Left lobe of liver (tissue), 2 donors: ENCODE measurements around the gene GPR151. TPM values are rescaled to one million over a fixed set of nuclear protein-coding genes. Genes with fewer than 3 reads are reported as not detected.

Source experiments
- ATAC-seq: fragments of 200-7000 bp; cut with Tn5 transposase; one replicate; pipeline ENCODE4 v1.9.1; 2020; ENCODE audit warnings: mild to moderate bottlenecking, moderate library complexity
- DNase-seq: peaks from one replicate; pipeline ENCODE4 v3.0.0-alpha.2; 2020; ENCODE audit warnings: low spot score
- total RNA-seq: library from RNA; stranded (reverse); gene quantifications from one replicate; pipeline ENCODE4 v1.2.1, GENCODE V29; 2021
- donor health status: DM: no; HTN: no; CAD: no; lungs with moderate emphysema.
- donor health status: DM: no; HTN: yes; CAD: no.

The GPR151 gene
- total RNA-seq, 1 donor from 2014 or later, result not detected

DNA sequence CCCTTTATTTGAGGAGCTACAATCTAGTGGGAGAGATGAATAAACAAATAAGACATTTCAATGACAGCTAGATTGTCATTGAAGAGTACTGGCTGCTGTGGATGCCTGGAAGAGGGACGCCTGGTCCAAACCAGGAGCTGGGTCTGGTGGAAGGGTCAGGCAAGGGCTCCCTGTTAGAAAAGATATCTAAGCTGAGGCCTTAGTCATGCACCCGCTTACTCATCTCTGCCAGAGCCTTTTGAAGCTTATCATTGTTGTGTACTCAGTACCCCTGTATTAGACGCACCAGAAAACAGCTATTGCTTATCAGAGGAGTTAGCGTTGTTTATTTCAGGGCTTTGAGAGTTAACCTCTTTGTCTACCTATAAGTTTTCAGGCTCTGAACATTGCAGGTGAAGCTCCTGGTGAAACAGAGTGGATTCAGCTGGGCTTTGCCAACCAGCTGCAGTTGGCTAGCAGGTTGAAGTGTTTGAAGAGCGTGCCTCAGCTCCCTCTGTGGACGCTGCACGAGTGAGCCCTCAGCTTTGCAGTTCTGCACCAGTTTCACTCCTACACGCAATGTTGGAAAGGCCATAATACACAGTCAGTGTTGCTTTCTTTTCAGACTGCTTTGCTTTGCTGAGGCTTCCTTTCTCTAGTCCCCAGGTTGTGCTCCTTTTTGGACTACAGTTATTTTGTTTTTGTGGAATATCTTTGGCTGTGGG, 5.6 kb upstream of the GPR151 start:
- DNase-seq, result no peak
- ATAC-seq, result no peak

DNA sequence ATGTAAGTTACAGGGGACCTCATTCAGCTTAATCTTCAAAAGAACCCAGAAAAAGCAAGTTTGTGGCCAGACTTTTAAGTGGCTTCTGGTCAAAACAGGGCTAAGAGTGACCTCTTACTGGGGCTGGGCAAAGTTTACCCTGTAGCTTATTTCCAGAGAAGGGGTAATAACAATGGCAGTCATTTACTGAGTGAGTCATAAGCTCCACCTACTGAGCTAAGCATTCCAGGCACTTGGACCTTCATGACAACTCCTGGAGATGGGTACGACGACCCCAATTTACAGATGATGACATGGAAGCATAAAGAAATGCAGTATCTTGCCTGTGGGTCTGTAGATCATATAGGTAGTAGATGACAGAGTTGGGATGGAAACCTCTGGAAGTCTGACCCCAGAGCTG, 4.7 kb upstream of the GPR151 start:
- ATAC-seq, result no peak

DNA sequence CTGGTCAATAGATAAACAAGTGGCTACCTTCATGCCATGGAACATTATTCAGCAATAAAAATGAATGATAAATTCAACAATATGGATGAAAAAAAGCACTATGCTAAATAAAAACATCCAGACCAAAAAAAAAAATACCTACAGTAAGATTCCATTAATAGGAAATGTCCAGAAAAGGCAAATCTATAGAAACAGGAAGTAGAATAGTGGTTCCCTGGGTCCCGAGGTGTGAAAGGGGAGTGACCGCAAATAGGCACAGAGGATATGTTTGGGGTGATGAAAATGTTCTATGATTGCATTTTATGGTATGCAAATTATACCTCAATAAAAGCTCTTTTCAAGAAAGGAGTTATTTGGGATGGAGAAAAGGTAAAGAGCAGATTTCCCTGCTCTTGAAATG, 3.6 kb upstream of the GPR151 start:
- ATAC-seq, result no peak
- no peak for DNase-seq

More for the DNA sequence above, 4.7 kb upstream of the GPR151 start:
- DNase-seq, result no peak

DNA sequence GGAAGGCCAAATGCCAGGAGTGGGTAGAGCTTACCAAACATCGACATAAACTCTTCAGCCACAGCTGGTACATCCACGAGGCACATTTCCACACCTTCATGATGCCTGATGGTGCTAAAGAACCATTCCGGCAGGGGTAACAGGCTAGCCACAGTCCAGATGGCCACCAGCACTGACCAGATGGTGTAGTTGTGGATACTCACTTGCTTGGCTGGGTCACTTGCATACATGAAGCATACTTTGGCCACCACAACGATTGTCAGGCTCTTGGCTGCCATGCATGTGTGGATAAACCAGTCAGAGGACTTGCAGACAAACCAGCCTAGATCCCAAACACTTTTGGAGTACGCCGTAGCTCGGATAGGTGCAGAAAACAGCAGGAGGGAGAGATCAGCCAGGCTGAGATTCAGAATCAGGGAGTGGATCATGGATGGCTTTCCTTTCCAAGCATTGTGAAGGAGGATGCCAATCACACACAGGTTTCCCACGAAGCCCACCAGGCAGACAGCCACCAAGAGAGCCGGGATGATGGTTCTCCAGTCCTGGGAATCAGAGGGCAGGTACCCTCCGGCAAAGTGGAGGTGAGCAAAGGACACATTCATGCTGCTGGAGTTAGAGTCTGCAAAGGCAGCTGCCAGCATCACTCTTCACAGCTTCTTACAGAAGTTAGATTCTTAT, 378 bp downstream of the GPR151 start:
- no peak for ATAC-seq
- no peak for DNase-seq

DNA sequence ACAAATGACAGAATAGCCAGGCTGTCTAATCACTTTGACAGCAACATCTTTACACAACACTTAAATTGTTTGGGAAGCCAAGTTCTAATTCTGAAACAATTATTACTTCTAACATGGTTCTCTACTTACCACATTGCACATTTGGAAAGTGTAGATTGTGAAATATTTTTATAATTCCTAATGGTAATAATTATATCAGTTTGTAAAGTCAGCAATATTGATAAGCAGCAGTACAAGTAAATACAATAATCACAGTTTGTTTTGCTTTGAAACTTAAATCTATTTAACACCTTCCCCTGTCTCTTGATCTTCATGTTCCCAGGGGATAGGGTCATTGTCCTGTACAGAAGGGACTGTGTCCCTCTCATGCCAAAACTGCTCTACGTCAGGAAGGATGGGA, 1.4 kb downstream of the GPR151 start:
- ATAC-seq, result no peak
- no peak for DNase-seq

DNA sequence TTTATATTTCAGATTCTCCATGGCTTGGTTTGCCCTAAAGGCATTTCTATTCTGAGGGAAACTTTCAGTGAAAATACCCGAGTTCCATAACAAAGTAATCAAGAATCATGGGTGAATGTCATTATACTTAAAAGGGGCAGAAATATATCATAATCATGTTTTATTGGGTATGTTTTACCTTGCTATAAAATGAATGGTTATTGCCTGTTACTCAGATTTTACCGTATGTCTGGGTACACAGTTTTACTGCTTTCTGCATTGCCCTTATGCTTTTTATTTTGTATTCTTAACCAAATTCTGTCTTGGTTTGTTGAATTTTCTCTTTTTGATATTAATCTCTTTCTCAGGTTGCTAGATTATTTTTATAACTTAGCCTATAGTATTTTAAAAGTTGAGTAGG, 2.5 kb downstream of the GPR151 start:
- no peak for DNase-seq
- no peak for ATAC-seq

DNA sequence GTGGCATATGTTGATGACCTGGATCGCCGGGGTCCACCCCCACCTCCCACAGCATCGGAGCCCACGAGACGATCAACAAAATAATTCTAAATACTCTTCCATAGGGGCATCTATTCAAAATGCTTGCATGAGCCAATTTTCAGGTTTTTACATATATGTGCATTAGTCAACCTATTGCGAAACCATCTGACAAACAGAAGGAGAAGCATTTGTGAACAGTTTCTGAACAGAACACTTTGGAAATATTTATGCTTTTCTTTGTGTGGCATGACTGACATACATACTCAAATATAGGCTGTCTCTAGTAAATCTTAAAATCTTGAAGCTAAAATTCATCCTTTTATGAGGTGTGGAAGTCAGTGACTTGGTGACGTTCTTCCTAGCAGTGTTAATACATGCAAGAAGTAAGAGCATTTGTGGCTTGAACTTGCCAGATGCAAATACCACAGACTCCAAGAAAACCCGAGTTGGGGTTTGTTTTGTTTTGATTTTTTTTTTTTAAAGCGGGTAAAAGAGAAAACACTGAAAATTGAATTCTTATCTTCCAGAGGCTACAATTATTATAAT, 5.3 kb downstream of the GPR151 start:
- no peak for ATAC-seq
- no peak for DNase-seq

DNA sequence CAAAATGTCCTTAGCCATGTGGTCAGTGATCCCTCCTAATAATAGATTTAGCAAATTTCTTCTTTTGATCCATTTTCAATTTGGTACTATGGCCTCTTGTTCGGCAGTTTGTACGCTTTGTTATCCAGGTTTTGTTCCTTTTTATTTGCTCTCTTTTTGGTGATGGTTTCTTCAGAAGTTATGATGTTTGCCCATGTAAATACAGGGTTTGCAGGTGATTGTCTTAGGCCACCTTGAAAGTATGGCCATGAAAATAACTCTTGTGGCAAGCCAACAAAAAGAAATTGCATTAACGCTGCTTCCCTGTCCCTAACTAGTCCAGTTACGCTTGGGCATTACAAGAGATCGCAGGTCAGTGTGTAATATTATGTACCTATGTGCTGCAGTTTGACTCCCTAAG, 8.6 kb downstream of the GPR151 start:
- ATAC-seq (no peak), DNase-seq (no peak)

DNA sequence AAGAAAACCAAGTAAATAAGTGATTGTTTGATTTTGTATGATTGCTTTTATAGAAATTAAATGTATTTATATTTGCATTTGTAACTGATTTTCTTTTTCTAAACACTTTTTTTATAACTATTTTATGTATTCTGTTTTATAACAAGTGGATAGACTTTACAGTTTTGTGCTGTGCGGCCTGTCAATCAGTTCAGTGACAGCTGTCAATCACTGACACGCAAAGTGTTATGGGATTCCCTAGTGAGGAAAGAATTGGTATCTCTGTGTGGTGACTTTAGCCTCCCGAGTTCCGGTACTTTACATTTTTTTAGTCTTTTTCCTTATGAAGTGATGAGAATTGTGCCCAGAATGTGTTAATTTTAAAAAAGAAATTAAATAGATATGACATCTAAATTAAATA, 16.3 kb downstream of the GPR151 start:
- no peak for DNase-seq
- ATAC-seq, result no peak

DNA sequence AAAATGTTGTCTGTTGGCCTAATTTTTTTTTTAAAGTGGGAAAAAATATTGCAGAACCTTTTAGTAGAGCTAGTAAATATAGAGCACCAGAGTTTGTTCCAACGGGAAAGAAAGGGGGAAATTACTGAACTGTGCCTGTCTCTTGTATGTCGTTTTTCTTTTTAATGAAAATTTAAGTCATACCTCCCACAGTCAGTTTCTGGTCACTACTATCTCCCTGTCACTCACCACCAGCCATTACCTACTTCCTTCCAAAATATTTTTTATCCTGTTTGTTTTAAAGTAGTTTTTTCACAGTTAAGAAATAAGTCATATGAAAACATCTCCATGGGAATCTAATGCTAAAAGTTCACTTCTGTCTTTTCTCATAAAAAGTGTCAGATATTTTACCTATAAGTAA, 21.3 kb downstream of the GPR151 start:
- no peak for DNase-seq
- ATAC-seq, result no peak

DNA sequence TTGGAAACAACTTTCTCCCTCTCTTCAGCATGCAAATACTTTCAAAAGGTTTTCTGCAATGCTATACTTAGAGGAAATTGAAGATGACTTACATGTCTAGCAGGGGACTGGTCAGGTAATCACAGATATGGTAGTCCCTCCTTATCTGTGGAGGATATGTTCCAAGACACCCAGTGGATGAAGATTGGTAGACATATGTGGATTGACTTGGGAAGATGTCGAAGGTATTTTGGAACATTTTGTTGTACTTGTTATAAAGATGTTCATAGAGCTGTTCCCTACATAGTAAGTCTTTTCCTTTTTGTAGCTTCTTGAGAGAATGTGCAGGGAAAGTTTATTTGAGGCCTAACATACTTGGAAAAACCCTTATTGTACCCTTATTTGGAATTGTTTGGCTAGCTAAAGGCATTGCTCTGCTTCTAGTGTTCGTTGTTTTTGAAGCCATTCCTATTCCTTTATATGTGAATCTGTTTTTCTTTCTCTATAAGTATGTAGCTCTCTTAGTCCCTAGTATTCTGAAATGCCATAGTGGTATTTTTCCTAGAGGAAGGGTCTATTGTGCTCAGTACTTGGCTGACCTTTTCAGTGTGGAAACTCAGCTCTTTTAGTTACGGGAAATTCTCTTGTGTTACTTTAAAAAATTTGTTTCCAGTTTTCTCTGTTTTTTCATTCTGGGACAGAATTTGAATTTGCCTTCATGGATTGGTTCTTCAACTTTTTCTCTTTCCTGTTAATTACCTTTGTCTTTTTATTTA, 25.7 kb downstream of the GPR151 start:
- ATAC-seq, result no peak
- no peak for DNase-seq

DNA sequence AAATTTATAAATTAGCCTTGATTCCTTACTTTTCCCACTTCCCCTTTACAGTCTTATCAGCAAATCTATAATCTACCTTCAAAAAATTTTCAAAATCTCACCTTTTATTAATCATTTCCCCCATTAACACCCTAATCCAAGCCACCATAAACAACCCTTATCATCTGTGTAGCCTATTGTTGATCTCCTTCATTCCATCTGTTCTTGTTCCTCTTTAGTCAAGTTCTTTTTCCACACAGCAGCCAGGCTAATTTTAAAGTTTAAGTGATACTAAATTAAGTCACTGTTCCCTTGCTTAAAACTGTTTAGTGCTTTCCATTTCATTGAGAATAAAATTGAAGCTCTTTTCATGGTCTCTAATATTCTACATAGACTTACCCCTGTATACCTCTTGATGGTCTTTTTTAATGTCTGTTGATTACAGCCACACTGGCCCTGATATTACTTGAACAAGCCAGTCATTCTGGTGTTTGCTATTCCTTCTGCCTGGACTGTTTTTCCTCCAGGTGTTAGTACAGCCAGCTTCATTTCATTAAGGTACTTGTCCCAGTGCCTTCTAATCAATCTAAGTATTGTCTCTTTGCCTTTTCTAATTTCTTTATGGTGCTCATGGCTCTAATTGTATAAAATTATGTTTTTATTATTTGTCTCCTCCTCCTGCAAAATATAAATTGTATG, 31.1 kb downstream of the GPR151 start:
- ATAC-seq (no peak), DNase-seq (no peak)

DNA sequence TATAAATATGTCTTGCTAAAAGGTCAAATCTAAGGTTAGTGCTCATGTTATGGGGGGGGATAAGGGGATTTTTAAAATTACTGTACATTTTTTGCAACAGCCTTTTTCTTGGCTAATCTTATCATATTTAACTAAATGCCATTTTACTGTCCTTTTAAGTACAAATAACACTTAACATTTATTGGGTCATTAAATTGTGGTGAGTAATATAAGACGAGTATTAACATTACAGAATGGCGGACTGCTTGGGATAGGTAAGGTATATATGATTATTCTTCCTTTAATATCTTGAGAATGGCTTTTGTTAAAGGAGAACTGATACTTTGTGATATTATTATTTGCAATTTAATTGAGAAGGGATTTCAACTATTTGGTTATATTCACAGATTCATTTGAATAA, 33.2 kb downstream of the GPR151 start:
- no peak for ATAC-seq
- no peak for DNase-seq

DNA sequence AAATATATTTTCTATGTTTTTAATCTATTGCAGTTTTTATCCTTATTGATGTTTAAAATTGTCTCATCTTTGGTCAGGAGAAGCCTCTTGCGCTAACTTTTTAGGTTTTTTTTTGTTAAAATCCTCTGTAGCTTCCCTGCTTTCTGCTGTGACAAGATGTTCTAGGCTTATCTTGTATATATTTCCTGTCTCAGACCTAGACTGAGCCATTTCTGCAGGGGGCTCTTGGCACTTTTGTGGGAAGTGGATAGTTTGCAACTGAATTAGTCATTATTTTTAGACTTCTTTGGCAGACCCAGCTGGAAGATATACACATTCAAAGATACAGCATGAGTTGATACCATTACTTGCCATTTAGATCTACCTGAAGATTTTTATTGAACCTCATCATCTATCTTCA, 40.1 kb downstream of the GPR151 start:
- ATAC-seq (peak; percentile 19), DNase-seq (no peak)

DNA sequence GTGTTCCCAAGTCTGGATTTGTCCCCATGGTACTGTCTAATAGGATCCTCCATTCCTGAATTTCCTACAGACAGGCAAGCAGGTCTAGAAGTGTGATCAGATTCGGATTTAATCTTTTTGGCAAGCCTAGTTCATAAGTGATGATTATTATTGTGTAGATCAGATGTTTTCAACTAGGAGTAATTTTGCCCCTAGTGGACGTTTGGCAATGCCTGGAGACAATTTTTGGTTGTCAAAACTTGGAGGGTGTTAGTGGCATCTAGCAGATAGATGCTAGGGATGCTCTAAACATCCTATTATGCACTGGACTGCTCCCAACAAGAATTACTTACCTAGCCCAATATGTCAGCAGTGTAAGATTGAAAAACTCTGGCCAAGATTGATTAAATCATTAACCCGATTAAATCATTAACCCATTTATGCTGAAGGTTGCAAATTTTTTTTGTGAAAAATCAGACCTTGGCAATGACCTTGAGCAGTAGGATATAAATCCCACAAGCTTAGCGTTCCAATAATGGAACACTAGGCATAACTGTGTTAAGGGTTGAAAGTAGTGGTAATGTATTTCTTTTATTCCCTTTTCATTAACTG, 40.7 kb downstream of the GPR151 start:
- ATAC-seq, result no peak

DNA sequence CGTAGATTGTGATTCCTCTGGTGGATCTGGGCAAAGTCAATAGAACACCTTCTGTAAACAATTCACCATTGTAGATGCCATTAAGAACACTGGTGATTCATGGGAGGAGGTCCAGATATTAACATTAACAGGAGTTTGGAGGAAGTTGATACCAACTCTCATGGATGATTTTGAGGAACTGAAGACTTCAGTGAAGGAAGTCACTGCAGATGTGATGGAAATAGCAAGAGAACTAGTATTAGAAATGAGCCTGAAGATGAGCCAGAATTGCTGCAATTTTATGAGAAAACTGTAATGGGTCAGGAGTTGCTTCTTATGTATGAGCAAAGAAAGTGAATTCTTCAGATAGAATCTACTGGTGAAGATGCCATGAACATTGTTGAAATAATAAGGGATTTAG, 41.9 kb downstream of the GPR151 start:
- ATAC-seq, result no peak

More for the DNA sequence above, 40.7 kb downstream of the GPR151 start:
- DNase-seq, result no peak

DNA sequence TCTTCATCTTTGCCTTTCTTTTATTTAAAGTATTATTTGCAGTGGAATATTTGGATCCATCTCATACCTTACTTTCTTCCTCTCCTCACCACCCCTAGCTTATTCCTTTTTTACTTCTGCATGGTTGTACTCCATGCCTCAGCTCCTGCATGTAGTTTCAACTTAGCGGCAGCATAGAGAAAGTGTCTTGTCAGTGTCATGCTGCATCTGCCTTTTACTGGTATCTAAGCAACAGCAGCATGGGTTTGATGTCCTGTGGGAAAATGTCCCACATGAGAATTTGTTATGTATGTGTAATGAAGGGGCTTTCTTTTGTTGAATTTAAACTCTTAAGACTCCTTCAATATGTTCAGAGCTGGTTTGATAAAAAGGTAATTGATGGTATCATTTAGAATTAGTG, 48.2 kb downstream of the GPR151 start:
- DNase-seq, result no peak
- ATAC-seq, result no peak

More for the DNA sequence above, 41.9 kb downstream of the GPR151 start:
- DNase-seq, result no peak

DNA sequence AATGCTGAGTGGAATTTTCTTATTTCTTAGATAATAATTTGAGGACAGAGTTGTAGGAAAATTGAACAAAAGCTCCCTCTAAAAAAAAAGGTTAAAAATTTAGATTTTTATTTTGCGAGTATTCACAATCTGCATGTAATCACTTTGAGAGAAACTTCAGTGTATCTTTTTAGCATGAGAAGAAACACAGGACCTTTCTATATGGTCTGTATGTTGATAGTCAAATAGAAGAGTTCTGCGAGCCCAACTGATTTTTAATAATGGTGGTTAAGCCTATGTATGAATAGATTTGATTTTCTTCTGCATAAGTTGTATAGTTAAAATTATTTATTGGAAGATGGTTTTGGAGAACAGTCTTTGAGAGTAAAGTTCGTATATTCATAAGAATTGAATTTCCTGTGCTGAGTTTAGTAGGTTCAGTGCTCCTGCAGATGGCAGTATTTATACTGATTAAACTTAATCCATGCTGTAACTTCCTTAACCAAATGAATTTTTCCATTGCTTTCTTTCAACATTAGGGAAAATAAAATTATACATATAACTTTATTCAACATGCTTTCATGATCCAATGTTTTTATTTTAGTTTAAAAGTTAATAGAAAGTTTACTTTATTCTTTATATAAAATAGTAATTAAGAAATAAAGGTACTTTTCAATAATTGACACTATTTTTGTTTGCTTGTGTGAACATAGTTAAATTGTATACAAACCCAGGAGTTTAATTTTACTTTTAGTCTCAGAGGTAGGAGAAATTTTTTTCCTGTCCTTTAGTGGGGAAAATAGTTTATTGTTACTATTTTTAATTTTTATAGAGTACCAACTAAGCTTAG, 49.3 kb downstream of the GPR151 start:
- ATAC-seq (peak; percentile 65), DNase-seq (no peak)

DNA sequence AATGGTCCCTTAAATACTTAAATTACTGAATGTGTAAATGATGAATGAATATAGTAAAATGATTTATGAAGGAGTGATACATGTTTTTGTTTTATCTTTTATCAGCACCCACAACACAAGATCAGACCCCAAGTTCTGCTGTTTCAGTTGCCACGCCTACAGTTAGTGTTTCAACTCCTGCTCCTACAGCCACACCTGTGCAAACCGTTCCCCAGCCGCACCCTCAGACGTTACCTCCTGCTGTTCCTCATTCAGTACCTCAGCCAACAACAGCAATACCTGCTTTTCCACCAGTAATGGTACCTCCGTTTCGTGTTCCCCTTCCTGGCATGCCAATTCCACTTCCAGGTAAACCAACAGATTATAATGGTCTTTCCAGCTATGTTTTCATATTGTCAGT, 52.5 kb downstream of the GPR151 start:
- ATAC-seq (no peak), DNase-seq (no peak)
